GM12878 (cell line): ENCODE data around the gene FOSB. TPM values are rescaled to one million over a fixed set of nuclear protein-coding genes. Genes with fewer than 3 reads are reported as not detected.

Experiments
- ATAC-seq: fragments of 200-7000 bp; cut with Tn5 transposase; 3 replicates; pipeline ENCODE4 v1.9.1; 2020; ENCODE audit warnings: mild to moderate bottlenecking, moderate library complexity
- BruUV-seq: library from RNA; stranded (reverse); fragments of 400-500 nt; replicated peaks from 2 replicates; lab custom pipeline; 2021; lab: Mats Ljungman, UMichigan
- CTCF ChIA-PET: fragments of 300-600 bp; sonication (Branson Sonifier 250); formaldehyde crosslinking; extraction: SDS; loops from one replicate; lab custom pipeline; 2021; ENCODE audit warnings: inconsistent platforms; lab: Yijun Ruan, JAX
- POLR2A ChIA-PET: fragments of 350-600 bp; formaldehyde crosslinking; extraction: SDS; loops from one replicate; lab custom pipeline; 2021; ENCODE audit warnings: inconsistent platforms; lab: Charles Lee
- RAD21 ChIA-PET: fragments of 300-600 bp; sonication (Branson Sonifier 250); formaldehyde crosslinking; loops from one replicate; lab custom pipeline; 2023; ENCODE audit warnings: antibody characterized with exemption; ENCODE audit not compliant: unreplicated experiment; lab: Charles Lee
- SMC1A ChIA-PET: fragments of 300-600 bp; sonication (Branson Sonifier 250); formaldehyde crosslinking; loops from one replicate; lab custom pipeline; 2023; ENCODE audit not compliant: unreplicated experiment, uncharacterized antibody; lab: Charles Lee
- DNase-seq: peaks from one replicate; pipeline ENCODE4 v3.0.0-alpha.2; 2011; ENCODE audit warnings: low read depth, low spot score
- FAIRE-seq: peaks from 3 replicates; lab custom pipeline; 2011; peaks lifted over from hg19 to GRCh38; lab: Jason Lieb, UNC
- H2AFZ ChIP-seq: 2 replicates; pipeline ENCODE4 v1.6.0; 2011; ENCODE audit warnings: low read depth, low read length, control low read depth; ENCODE audit not compliant: control insufficient read depth
- H3K27ac ChIP-seq: 2 replicates; pipeline ENCODE4 v1.5.1; 2011; ENCODE audit warnings: control low read depth; ENCODE audit not compliant: control insufficient read depth, insufficient read depth
- H3K27me3 ChIP-seq, 2 experiments: replicated peaks in 1 of 2; 2 replicates each; pipeline versions ENCODE4 v1.6.0 to v1.6.1; 2011; ENCODE audit warnings: low read length in 1 of 2; ENCODE audit not compliant: control insufficient read depth in 2 of 2, insufficient read depth in 2 of 2
- H3K36me3 ChIP-seq, 2 experiments: 2 replicates each; pipeline ENCODE4 v1.5.1; 2011; ENCODE audit warnings: low read length in 1 of 2; ENCODE audit not compliant: control insufficient read depth in 2 of 2, insufficient read depth in 2 of 2
- H3K4me1 ChIP-seq: 2 replicates; pipeline ENCODE4 v1.6.1; 2011; ENCODE audit warnings: mild to moderate bottlenecking, low read length, moderate library complexity, mixed read lengths; ENCODE audit not compliant: control insufficient read depth, insufficient read depth
- H3K4me2 ChIP-seq: 2 replicates; pipeline ENCODE4 v1.6.0; 2011; ENCODE audit warnings: control low read depth; ENCODE audit not compliant: control insufficient read depth, insufficient read depth
- H3K4me3 ChIP-seq: fragments of 200-600 bp; sonication (generic); 2 replicates; pipeline ENCODE4 v1.5.1; 2016
- H3K79me2 ChIP-seq: 2 replicates; pipeline ENCODE4 v1.6.0; 2011; ENCODE audit warnings: low read length; ENCODE audit not compliant: control insufficient read depth, insufficient read depth
- H3K9ac ChIP-seq: 2 replicates; pipeline ENCODE4 v1.8.0; 2011; ENCODE audit warnings: low read length, control low read depth, mixed read lengths; ENCODE audit not compliant: control insufficient read depth, insufficient read depth
- H3K9me3 ChIP-seq: replicated peaks from 3 replicates; pipeline ENCODE4 v1.5.1; 2011; ENCODE audit warnings: mild to moderate bottlenecking, low read length; ENCODE audit not compliant: control insufficient read depth, insufficient read depth
- H4K20me1 ChIP-seq: 2 replicates; pipeline ENCODE4 v1.6.0; 2011; ENCODE audit not compliant: control insufficient read depth, insufficient read depth
- BHLHE40 ChIP-seq, 2 experiments: fragments of 450-650 bp in 1 of 2; IDR thresholded peaks; 2 replicates each; pipeline ENCODE4 v1.6.1; 2011 to 2017; ENCODE audit warnings: low read depth in 2 of 2, borderline replicate concordance in 1 of 2, improper control_type of control experiment in 1 of 2, low read length in 1 of 2, mild to moderate bottlenecking in 1 of 2
- BMI1 ChIP-seq: fragments of 450-650 bp; IDR thresholded peaks from 2 replicates; pipeline ENCODE4 v1.6.1; 2016; ENCODE audit warnings: mild to moderate bottlenecking, moderate library complexity, borderline replicate concordance
- CBX5 ChIP-seq: sonication (generic); IDR thresholded peaks from 2 replicates; pipeline ENCODE4 v1.6.1; 2016; ENCODE audit warnings: low read depth, moderate library complexity, mild to moderate bottlenecking, inconsistent platforms
- CHD2 ChIP-seq: IDR thresholded peaks from 2 replicates; pipeline ENCODE4 v1.6.1; 2011; ENCODE audit warnings: low read depth, low read length, improper control_type of control experiment, borderline replicate concordance
- POLR2AphosphoS2 ChIP-seq: IDR thresholded peaks from 2 replicates; pipeline ENCODE4 v1.6.1; 2011; ENCODE audit warnings: low read depth, mild to moderate bottlenecking, low read length, improper control_type of control experiment, moderate library complexity
- RAD51 ChIP-seq: fragments of 450-650 bp; IDR thresholded peaks from 2 replicates; pipeline ENCODE4 v1.6.1; 2016; ENCODE audit warnings: moderate library complexity, mild to moderate bottlenecking, inconsistent platforms
- RELA ChIP-seq: fragments of 450-650 bp; IDR thresholded peaks from 2 replicates; pipeline ENCODE4 v1.8.0; 2014; ENCODE audit warnings: borderline replicate concordance; ENCODE audit not compliant: partially characterized antibody
- SP1 ChIP-seq: IDR thresholded peaks from one replicate; pipeline ENCODE4 v1.6.1; 2011; ENCODE audit warnings: low read depth, low read length
- TARDBP ChIP-seq: IDR thresholded peaks from 2 replicates; pipeline ENCODE4 v1.6.1; 2016; ENCODE audit warnings: borderline replicate concordance
- ZSCAN29 ChIP-seq: fragments of 450-650 bp; IDR thresholded peaks from 2 replicates; pipeline ENCODE4 v1.6.1; 2017; ENCODE audit warnings: mild to moderate bottlenecking, moderate library complexity
- WGBS: methylation state at CpG from one replicate; pipeline ENCODE4 v1.1.6; 2016; ENCODE audit warnings: low lambda C conversion rate; ENCODE audit not compliant: insufficient replicate concordance, insufficient coverage; ENCODE audit errors: missing lambda C conversion rate; 5-methylcytosine and 5-hydroxymethylcytosine counted together
- in situ Hi-C: fragments of 300-500 bp; cut with MboI; formaldehyde crosslinking; loops from 9 replicates; pipeline ENCODE4 v1.14.3; 2018; ENCODE audit warnings: mixed read lengths
- intact Hi-C: fragments of 100-400 bp; cut with micrococcal nuclease; formaldehyde crosslinking; loops from one replicate; pipeline ENCODE4 v1.14.2; 2022; ENCODE audit not compliant: unreplicated experiment
- polyA plus RNA-seq, 11 experiments: library from polyadenylated mRNA; depleted of rRNA in 4 of 11; unstranded in 6 of 11; stranded (reverse) in 5 of 11; fragments of >200 nt; fragmentation: Nextera tagmentation in 4 of 11; fragmentation: Illumina TruSeq in 1 of 11; extraction: Ambion mirVana in 4 of 11; extraction: Trizol in 1 of 11; gene quantifications; 1 replicate in 1 of 11; 2 replicates in 10 of 11; pipeline versions ENCODE4 v1.2.1 to v1.2.3, GENCODE V29; 2011 to 2016; ENCODE audit warnings: inconsistent platforms in 2 of 11, missing spikeins in 2 of 11, low read depth in 1 of 11
- total RNA-seq, 4 experiments: library from RNA; depleted of rRNA in 3 of 4; stranded (reverse); fragments of >200 nt in 3 of 4; fragmentation: Illumina TruSeq in 1 of 4; extraction: Trizol in 1 of 4; gene quantifications; 2 replicates each; pipeline versions ENCODE4 v1.2.1 to v1.2.3, GENCODE V29; 2013 to 2021
- TF ChIP-seq, protein P1 (sequence below), 3 experiments: IDR thresholded peaks in 2 of 3; conservative IDR thresholded peaks in 1 of 3; 2 replicates each; pipeline ENCODE4 v1.5.1; 2011; ENCODE audit warnings: low read depth in 3 of 3, low read length in 3 of 3, mild to moderate bottlenecking in 3 of 3, control low read depth in 2 of 3, moderate library complexity in 2 of 3, inconsistent platforms in 1 of 3, mixed read lengths in 1 of 3; ENCODE audit not compliant: control insufficient read depth in 2 of 3, insufficient read depth in 1 of 3; ENCODE audit errors: extremely low read depth in 1 of 3
- TF ChIP-seq, protein P2 (sequence below): fragments of 450-650 bp; IDR thresholded peaks from 2 replicates; pipeline ENCODE4 v1.6.1; 2016; ENCODE audit warnings: mild to moderate bottlenecking
- TF ChIP-seq, protein P3 (sequence below): fragments of 450-650 bp; formaldehyde crosslinking; IDR thresholded peaks from 2 replicates; pipeline ENCODE4 v1.5.0; 2022; ENCODE audit warnings: mild to moderate bottlenecking, missing genetic modification characterization
- TF ChIP-seq, protein P4 (sequence below): IDR thresholded peaks from 2 replicates; pipeline ENCODE4 v1.6.1; 2011; ENCODE audit warnings: low read depth, low read length, improper control_type of control experiment, borderline replicate concordance

FOSB gene
- total and polyA plus RNA-seq, 10 of the 15 experiments (the other 5 are each of a cell fraction or from before 2014, with no cell fraction given): 0.06 to 0.56 (median 0.26) TPM

DNA sequence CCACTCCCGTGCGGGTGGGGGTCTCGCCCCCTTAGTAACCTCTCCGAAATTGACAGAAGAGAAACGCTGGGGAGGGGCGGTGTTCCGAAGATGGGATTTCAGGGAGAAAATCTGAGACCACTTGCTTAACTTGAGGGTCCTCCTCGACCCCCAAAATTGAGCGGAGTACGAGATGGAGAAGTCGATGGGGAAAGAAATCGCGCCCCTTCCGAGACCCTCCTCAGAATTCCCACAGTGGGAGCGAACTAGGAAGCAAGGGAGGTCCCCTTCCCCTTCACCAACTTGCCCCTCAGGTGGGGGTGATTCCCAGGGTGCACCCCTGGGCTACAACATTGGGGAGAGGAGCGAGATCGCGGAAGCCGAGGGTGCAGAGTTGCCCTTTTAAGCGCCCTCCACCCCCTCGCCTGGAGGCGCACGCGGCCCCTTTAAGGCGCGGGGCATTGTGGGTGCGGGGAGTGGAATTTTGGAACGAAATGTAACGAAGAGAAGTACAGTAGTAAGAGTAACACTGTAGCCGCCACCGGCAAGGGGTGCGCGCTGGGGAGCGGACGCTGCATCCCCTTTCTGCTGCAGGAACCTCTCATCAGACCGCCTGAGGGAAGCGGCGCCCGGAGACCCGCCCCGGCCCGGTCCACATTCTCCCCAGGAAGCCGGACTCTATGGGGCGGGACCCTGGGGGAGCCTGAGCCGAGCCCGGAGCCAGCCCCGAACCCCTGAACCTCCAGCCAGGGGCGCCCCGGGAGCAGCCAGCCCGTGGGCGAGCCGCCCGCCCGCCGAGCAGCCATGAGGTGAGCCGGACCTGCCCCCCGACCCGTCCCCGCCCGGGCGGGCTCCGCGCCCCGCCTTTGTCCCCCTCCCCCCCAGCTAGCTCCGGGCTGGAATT lies 39.4 kb downstream of the FOSB start, which contains the start of gene VASP:
TSS of gene VASP (plus strand) at position 491 of the 883 bp plus-strand sequence. CDS start at position 784, 293 bp downstream.
- H3K36me3 ChIP-seq: no peaks in the 10 kb centered on the region
- H3K4me1 ChIP-seq: peaks cover 24% of the 10 kb centered on the region
- CTCF ChIA-PET: interaction anchor here (1.0 kb wide), 1 partner anchor 135 kb away, joined by 6 read pairs; no protein-coding TSS in a partner anchor
- 1% methylated on average over 58 of the region's 65 CpGs for WGBS
- peak; percentile 70 for DNase-seq
- no peaks in the 10 kb centered on the region for H4K20me1 ChIP-seq
- H3K27ac ChIP-seq: peak within 1 kb of the TSS; percentile 98
- intact Hi-C loops (loop anchor here (5.0 kb wide), 1 partner anchor 135 kb away; no protein-coding TSS in a partner anchor), in situ Hi-C loops (no loop called here)
- H3K27me3 ChIP-seq: no peaks in the 10 kb centered on the region
- peak; percentile 64 for ATAC-seq
- H3K4me2 ChIP-seq: peak within 1 kb of the TSS; percentile 90
- POLR2A ChIA-PET: interaction anchor here (0.6 to 1.9 kb wide), 5 partner anchors 15 to 136 kb away, joined by 3 to 10 read pairs (median 7); no protein-coding TSS in a partner anchor
- peak within 1 kb of the TSS; percentile 98 for H3K9ac ChIP-seq
- H3K9me3 ChIP-seq: no peaks in the 10 kb centered on the region; the same call in 2 of the 3 replicates
- peak within 1 kb of the TSS; percentile 86 for H2AFZ ChIP-seq
- peak within 1 kb of the TSS; percentile 99 for H3K4me3 ChIP-seq
- peaks cover 57% of the 10 kb centered on the region for H3K79me2 ChIP-seq
- SMC1A ChIA-PET: no interaction called here
- BruUV-seq: no TSS peak
- FAIRE-seq: peak; percentile 54
- RAD21 ChIA-PET: interaction anchor here (1.1 to 1.7 kb wide), 2 partner anchors 28 to 135 kb away, joined by 3 to 5 read pairs; no protein-coding TSS in a partner anchor
- TF ChIP-seq, protein P1, sequence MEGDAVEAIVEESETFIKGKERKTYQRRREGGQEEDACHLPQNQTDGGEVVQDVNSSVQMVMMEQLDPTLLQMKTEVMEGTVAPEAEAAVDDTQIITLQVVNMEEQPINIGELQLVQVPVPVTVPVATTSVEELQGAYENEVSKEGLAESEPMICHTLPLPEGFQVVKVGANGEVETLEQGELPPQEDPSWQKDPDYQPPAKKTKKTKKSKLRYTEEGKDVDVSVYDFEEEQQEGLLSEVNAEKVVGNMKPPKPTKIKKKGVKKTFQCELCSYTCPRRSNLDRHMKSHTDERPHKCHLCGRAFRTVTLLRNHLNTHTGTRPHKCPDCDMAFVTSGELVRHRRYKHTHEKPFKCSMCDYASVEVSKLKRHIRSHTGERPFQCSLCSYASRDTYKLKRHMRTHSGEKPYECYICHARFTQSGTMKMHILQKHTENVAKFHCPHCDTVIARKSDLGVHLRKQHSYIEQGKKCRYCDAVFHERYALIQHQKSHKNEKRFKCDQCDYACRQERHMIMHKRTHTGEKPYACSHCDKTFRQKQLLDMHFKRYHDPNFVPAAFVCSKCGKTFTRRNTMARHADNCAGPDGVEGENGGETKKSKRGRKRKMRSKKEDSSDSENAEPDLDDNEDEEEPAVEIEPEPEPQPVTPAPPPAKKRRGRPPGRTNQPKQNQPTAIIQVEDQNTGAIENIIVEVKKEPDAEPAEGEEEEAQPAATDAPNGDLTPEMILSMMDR (IDR thresholded peaks at IDR 0.05 in 2 of 3, conservative IDR thresholded peaks at IDR 0.05 in 1 of 3; ENCODE audit: control insufficient read depth in 2 of 3, extremely low read depth in 1 of 3, insufficient read depth in 1 of 3, low read depth in 3 of 3, low read length in 3 of 3): no peak
- TF ChIP-seq BHLHE40 (IDR thresholded peaks at IDR 0.05; ENCODE audit: borderline replicate concordance in 1 of 2, low read depth in 2 of 2, low read length in 1 of 2) (peak in 1 of 2 experiments; percentile 51; a peak in 2 of 4 replicates), POLR2AphosphoS2 (peak; percentile 90), ZSCAN29 (no peak; the same call in 1 of the 2 replicates), BMI1 (no peak), CBX5 (no peak), RAD51 (no peak), CHD2 (peak; percentile 85), TARDBP (0 out of 2 replicates have a peak, but pooled peaks have one; percentile 42), RELA (no peak), SP1 (peak; percentile 85)
- TF ChIP-seq, protein P2, sequence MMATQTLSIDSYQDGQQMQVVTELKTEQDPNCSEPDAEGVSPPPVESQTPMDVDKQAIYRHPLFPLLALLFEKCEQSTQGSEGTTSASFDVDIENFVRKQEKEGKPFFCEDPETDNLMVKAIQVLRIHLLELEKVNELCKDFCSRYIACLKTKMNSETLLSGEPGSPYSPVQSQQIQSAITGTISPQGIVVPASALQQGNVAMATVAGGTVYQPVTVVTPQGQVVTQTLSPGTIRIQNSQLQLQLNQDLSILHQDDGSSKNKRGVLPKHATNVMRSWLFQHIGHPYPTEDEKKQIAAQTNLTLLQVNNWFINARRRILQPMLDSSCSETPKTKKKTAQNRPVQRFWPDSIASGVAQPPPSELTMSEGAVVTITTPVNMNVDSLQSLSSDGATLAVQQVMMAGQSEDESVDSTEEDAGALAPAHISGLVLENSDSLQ: 0 out of 2 replicates have a peak, but pooled peaks have one; percentile 5
- TF ChIP-seq, protein P3, sequence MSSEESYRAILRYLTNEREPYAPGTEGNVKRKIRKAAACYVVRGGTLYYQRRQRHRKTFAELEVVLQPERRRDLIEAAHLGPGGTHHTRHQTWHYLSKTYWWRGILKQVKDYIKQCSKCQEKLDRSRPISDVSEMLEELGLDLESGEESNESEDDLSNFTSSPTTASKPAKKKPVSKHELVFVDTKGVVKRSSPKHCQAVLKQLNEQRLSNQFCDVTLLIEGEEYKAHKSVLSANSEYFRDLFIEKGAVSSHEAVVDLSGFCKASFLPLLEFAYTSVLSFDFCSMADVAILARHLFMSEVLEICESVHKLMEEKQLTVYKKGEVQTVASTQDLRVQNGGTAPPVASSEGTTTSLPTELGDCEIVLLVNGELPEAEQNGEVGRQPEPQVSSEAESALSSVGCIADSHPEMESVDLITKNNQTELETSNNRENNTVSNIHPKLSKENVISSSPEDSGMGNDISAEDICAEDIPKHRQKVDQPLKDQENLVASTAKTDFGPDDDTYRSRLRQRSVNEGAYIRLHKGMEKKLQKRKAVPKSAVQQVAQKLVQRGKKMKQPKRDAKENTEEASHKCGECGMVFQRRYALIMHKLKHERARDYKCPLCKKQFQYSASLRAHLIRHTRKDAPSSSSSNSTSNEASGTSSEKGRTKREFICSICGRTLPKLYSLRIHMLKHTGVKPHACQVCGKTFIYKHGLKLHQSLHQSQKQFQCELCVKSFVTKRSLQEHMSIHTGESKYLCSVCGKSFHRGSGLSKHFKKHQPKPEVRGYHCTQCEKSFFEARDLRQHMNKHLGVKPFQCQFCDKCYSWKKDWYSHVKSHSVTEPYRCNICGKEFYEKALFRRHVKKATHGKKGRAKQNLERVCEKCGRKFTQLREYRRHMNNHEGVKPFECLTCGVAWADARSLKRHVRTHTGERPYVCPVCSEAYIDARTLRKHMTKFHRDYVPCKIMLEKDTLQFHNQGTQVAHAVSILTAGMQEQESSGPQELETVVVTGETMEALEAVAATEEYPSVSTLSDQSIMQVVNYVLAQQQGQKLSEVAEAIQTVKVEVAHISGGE (CRISPR knock-in tag): no peak
- TF ChIP-seq, protein P4, sequence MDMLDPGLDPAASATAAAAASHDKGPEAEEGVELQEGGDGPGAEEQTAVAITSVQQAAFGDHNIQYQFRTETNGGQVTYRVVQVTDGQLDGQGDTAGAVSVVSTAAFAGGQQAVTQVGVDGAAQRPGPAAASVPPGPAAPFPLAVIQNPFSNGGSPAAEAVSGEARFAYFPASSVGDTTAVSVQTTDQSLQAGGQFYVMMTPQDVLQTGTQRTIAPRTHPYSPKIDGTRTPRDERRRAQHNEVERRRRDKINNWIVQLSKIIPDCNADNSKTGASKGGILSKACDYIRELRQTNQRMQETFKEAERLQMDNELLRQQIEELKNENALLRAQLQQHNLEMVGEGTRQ: no peak
